ENCODE data around the gene DNM3.

- TF ChIP-seq EZH2phosphoT487 (IDR thresholded peaks at IDR 0.05; ENCODE audit: insufficient read depth, low read depth) = no peak
- TF ChIP-seq EZH2 (IDR thresholded peaks at IDR 0.05; ENCODE audit: insufficient read depth, poor library complexity, severe bottlenecking) = no peak
Observed at GRCh38 chr1:172134087-172134731, 292.9 kb downstream of the DNM3 start.

Measured in GM23248 (cell line).